Measurements from ENCODE around the gene FOXD3. TPM values are rescaled to one million over a fixed set of nuclear protein-coding genes. Genes with fewer than 3 reads are reported as not detected.

FOXD3 gene
- total RNA-seq, 1 experiment from 2014 or later: 25.8 TPM

- H3K36me3 Mint-ChIP-seq (ENCODE audit: insufficient read depth in 1 of 3, low read depth in 3 of 3): peaks cover 0 to 6% (median 0%) of the 10 kb centered on the region in 3 experiments; a peak in 3 of 7 replicates
These were observed 2.4 kb downstream of the FOXD3 start for GRCh38 chr1:63324779-63325119.

More at GRCh38 chr1:63324779-63325119, 2.4 kb downstream of the FOXD3 start:
- H2BK15ac ChIP-seq (ENCODE audit: low read depth, low read length): no peak overlapping the region
- H3K14ac ChIP-seq (ENCODE audit: insufficient read depth, low read length): no peak overlapping the region
- Mint-ChIP-seq H3K4me1 (peaks cover 54 to 63% of the 10 kb centered on the region in 2 experiments), H3K27me3 (ENCODE audit: low read depth) (peaks cover 83% of the 10 kb centered on the region), H3K4me3 (peak overlapping the region; percentile 81 to 96), H3K27ac (no peak overlapping the region; a peak in 2 of 7 replicates), H3K9me3 (peaks cover 0 to 2% of the 10 kb centered on the region in 2 experiments; a peak in 3 of 5 replicates)
- H3T11ph ChIP-seq (ENCODE audit: low read length): no peak overlapping the region
- H3K27ac ChIP-seq (ENCODE audit: insufficient read length, low read depth, low read length): no peak overlapping the region
- no peak overlapping the region for H4K5ac ChIP-seq (ENCODE audit: insufficient read length, low read depth, low read length)
- peak overlapping the region; percentile 50 for H3K9ac ChIP-seq (ENCODE audit: extremely low read depth, insufficient read length, low read length)
- H3K27me3 ChIP-seq (ENCODE audit: insufficient read depth, low read length): peaks cover 10% of the 10 kb centered on the region; the same call in 1 of the 2 replicates
- no peak overlapping the region for H3K23ac ChIP-seq (ENCODE audit: insufficient read length, low read depth, low read length)
- WGBS (ENCODE audit: extremely low coverage, insufficient read length, low lambda C conversion rate): no CpG with 5 or more reads among the region's 7 CpGs
- no peak overlapping the region for H3K18ac ChIP-seq (ENCODE audit: insufficient read length, low read depth, low read length)
- no peak overlapping the region for H2BK20ac ChIP-seq (ENCODE audit: low read depth, low read length, poor library complexity, severe bottlenecking)
- H4K20me1 ChIP-seq (ENCODE audit: control insufficient read depth, insufficient read depth, insufficient read length): no peaks in the 10 kb centered on the region
- H3K4ac ChIP-seq (ENCODE audit: low read depth, low read length): no peak overlapping the region
- no peak overlapping the region for H3K56ac ChIP-seq (ENCODE audit: insufficient read length, low read depth, low read length)
- H2BK12ac ChIP-seq (ENCODE audit: insufficient read length, low read depth, low read length): no peak overlapping the region
- H3K4me2 ChIP-seq (ENCODE audit: insufficient read depth, insufficient read length, low read length): peak overlapping the region; percentile 95
- no peak overlapping the region for H4K8ac ChIP-seq (replicated peaks; ENCODE audit: insufficient read length, low read depth, low read length)
- H3K23me2 ChIP-seq (ENCODE audit: insufficient read length, low read depth, low read length, poor library complexity, severe bottlenecking): peaks cover 59% of the 10 kb centered on the region
- no peaks in the 10 kb centered on the region for H3K9me3 ChIP-seq (ENCODE audit: control insufficient read depth, low read depth, low read length)
- no peaks in the 10 kb centered on the region; the same call in 1 of the 2 replicates for H3K79me2 ChIP-seq (ENCODE audit: insufficient read depth, low read length)
- H2AFZ ChIP-seq (ENCODE audit: low read length): no peak overlapping the region
- H2AK5ac ChIP-seq (ENCODE audit: insufficient read length, low read length): no peak overlapping the region
- H3K4me1 ChIP-seq (ENCODE audit: insufficient read depth, low read length): peaks cover 13% of the 10 kb centered on the region; the same call in 1 of the 2 replicates
- H2BK5ac ChIP-seq (ENCODE audit: insufficient read length, low read length): no peak overlapping the region
- no peak for DNase-seq
- no peak overlapping the region for H2BK120ac ChIP-seq (ENCODE audit: low read depth, low read length, poor library complexity, severe bottlenecking)
- TF ChIP-seq CTCF (conservative IDR thresholded peaks at IDR 0.05): no peak
- H4K91ac ChIP-seq (ENCODE audit: insufficient read length, low read depth, low read length): no peak overlapping the region
- H3K79me1 ChIP-seq (ENCODE audit: insufficient read depth, low read depth, low read length, poor library complexity, severe bottlenecking): no peaks in the 10 kb centered on the region

Data from H9 (cell line).